GM19467 (cell line): ENCODE measurements around the gene MRPL55.
A peak's percentile ranks its signal among the peaks of the same experiment; 100 is the strongest.

Experiments used
- ATAC-seq: cut with Tn5 transposase; IDR thresholded peaks from one replicate; pipeline ENCODE4 v1.9.1; 2021; ENCODE audit warnings: mild to moderate bottlenecking, moderate library complexity; ENCODE audit not compliant: unreplicated experiment

Gene MRPL55

GRCh38 chr1:228109073-228109961 is at the start of gene MRPL55:
MRPL55 (minus strand) TSS chr1:228109299; CDS start chr1:228108260, 1,039 bp downstream.
- ATAC-seq = peak; percentile 84

- ATAC-seq = no peak
These were observed 49.3 kb upstream of the MRPL55 start for GRCh38 chr1:228158151-228159007.

GRCh38 chr1:228157729-228158126 is 48.6 kb upstream of the MRPL55 start:
- no peak for ATAC-seq

- ATAC-seq = no peak
These were observed 48.0 kb upstream of the MRPL55 start for GRCh38 chr1:228156941-228157728.

- ATAC-seq = no peak
These were observed 47.4 kb upstream of the MRPL55 start for GRCh38 chr1:228156515-228156881.

- ATAC-seq = no peak
These were observed 46.8 kb upstream of the MRPL55 start for GRCh38 chr1:228155596-228156514.

GRCh38 chr1:228154670-228155571 is 45.8 kb upstream of the MRPL55 start:
- no peak for ATAC-seq

GRCh38 chr1:228154021-228154669 is 45.0 kb upstream of the MRPL55 start:
- ATAC-seq = no peak

GRCh38 chr1:228152918-228153258 is 43.8 kb upstream of the MRPL55 start:
- ATAC-seq = no peak

GRCh38 chr1:228152097-228152917 is 43.2 kb upstream of the MRPL55 start:
- no peak for ATAC-seq

- ATAC-seq = no peak
These were observed 42.3 kb upstream of the MRPL55 start for GRCh38 chr1:228151180-228151925.

- ATAC-seq = no peak
These were observed 41.5 kb upstream of the MRPL55 start for GRCh38 chr1:228150461-228151179.

- ATAC-seq = no peak
These were observed 41.0 kb upstream of the MRPL55 start for GRCh38 chr1:228150120-228150460.

GRCh38 chr1:228149406-228150119 is 40.5 kb upstream of the MRPL55 start, which contains the start of gene GJC2:
GJC2 (plus strand) TSS chr1:228149930; CDS start chr1:228157759, 7,829 bp downstream.
- no peak for ATAC-seq

GRCh38 chr1:228148935-228149405 is 39.9 kb upstream of the MRPL55 start:
- ATAC-seq = no peak
